Stimulated activated CD4-positive, alpha-beta T cell treated with anti-CD3 and anti-CD28 coated beads, Interleukin-12 subunit alpha, Interleukin-12 subunit beta, amount 100 ng/mL, for 4 hours (primary cell): ENCODE measurements around the gene AKAP9.
"Not testable (repeated sequence)": the region's sequence is repeated elsewhere in the genome, so short reads cannot be mapped to it uniquely, and the experiment has no call there.

Experiments used
- DNase-seq: peaks from one replicate; pipeline ENCODE4 v3.0.0-alpha.2; 2020

Gene AKAP9

GRCh38 chr7:91947948-91948347 lies 7.3 kb downstream of the AKAP9 start:
- DNase-seq, result no peak

- DNase-seq, result no peak
Measured at GRCh38 chr7:91949221-91950009, 8.8 kb downstream of the AKAP9 start.

GRCh38 chr7:91953618-91954017 lies 13.0 kb downstream of the AKAP9 start:
- DNase-seq, result no peak

GRCh38 chr7:91956464-91956863 lies 15.8 kb downstream of the AKAP9 start:
- not testable (repeated sequence) for DNase-seq

- no peak for DNase-seq
Measured at GRCh38 chr7:91957232-91957631, 16.6 kb downstream of the AKAP9 start.

GRCh38 chr7:91957823-91958222 lies 17.2 kb downstream of the AKAP9 start:
- DNase-seq, result no peak

GRCh38 chr7:91959023-91959422 lies 18.4 kb downstream of the AKAP9 start:
- no peak for DNase-seq

GRCh38 chr7:91961816-91962215 lies 21.2 kb downstream of the AKAP9 start:
- no peak for DNase-seq

GRCh38 chr7:91962419-91962818 lies 21.8 kb downstream of the AKAP9 start:
- DNase-seq, result no peak

- DNase-seq, result not testable (repeated sequence)
Measured at GRCh38 chr7:91967513-91967912, 26.9 kb downstream of the AKAP9 start.

GRCh38 chr7:91973639-91974038 lies 33.0 kb downstream of the AKAP9 start:
- no peak for DNase-seq

GRCh38 chr7:91974066-91974465 lies 33.4 kb downstream of the AKAP9 start:
- no peak for DNase-seq

GRCh38 chr7:91976743-91977142 lies 36.1 kb downstream of the AKAP9 start:
- no peak for DNase-seq

- DNase-seq, result no peak
Measured at GRCh38 chr7:91979590-91979989, 38.9 kb downstream of the AKAP9 start.

- not testable (repeated sequence) for DNase-seq
Measured at GRCh38 chr7:91982352-91982751, 41.7 kb downstream of the AKAP9 start.

GRCh38 chr7:91988213-91988612 lies 47.6 kb downstream of the AKAP9 start:
- no peak for DNase-seq

- no peak for DNase-seq
Measured at GRCh38 chr7:91993976-91994375, 53.3 kb downstream of the AKAP9 start.

- DNase-seq, result no peak
Measured at GRCh38 chr7:91995391-91996105, 54.9 kb downstream of the AKAP9 start.

GRCh38 chr7:91999631-92000565 lies 59.2 kb downstream of the AKAP9 start:
- no peak for DNase-seq

- no peak for DNase-seq
Measured at GRCh38 chr7:92002720-92003119, 62.1 kb downstream of the AKAP9 start.

- DNase-seq, result no peak
Measured at GRCh38 chr7:92006046-92006445, 65.4 kb downstream of the AKAP9 start.

GRCh38 chr7:92010215-92010614 lies 69.6 kb downstream of the AKAP9 start:
- no peak for DNase-seq

GRCh38 chr7:92013611-92014010 lies 72.9 kb downstream of the AKAP9 start:
- DNase-seq, result no peak
